ENCODE data around the gene UBE2Z. TPM values are rescaled to one million over a fixed set of nuclear protein-coding genes. Genes with fewer than 3 reads are reported as not detected.

Gene UBE2Z
- 117 to 129 TPM (median 124 TPM) in 5 replicates for total RNA-seq (2022; extraction: Qiagen RNA extraction; ENCODE audit: low read depth)

GRCh38 chr17:48908047-48908843, at the start of gene UBE2Z:
TSS of gene UBE2Z (plus strand) at chr17:48908407. CDS start at chr17:48908504, 97 bp downstream.

GRCh38 chr17:48944515-48945260, 36.5 kb downstream of the UBE2Z start, which contains the start of gene SNF8:
TSS of gene SNF8 (minus strand) at chr17:48944842. CDS start at chr17:48944734, 108 bp downstream.

Other genes with a start within 250 kb of the UBE2Z start
- not detected in 5 replicates for gene PRAC1, start 185.9 kb upstream of the UBE2Z start, total RNA-seq (2022; extraction: Qiagen RNA extraction; ENCODE audit: low read depth)
- gene PRAC2, start 185.2 kb upstream of the UBE2Z start, total RNA-seq (2022; extraction: Qiagen RNA extraction; ENCODE audit: low read depth), result not detected in 5 replicates
- 1.6 to 2.4 TPM (median 2.2 TPM) in 5 replicates for gene HOXB13, start 179.7 kb upstream of the UBE2Z start, total RNA-seq (2022; extraction: Qiagen RNA extraction; ENCODE audit: low read depth)
- 0.48 to 0.97 TPM (median 0.71 TPM) in 5 replicates for gene TTLL6, start 91.2 kb upstream of the UBE2Z start, total RNA-seq (2022; extraction: Qiagen RNA extraction; ENCODE audit: low read depth)
- gene CALCOCO2, start 77.4 kb upstream of the UBE2Z start, total RNA-seq (2022; extraction: Qiagen RNA extraction; ENCODE audit: low read depth), result 65.4 to 93.9 TPM (median 72.0 TPM) in 5 replicates
- gene ATP5MC1, start 15.6 kb upstream of the UBE2Z start, total RNA-seq (2022; extraction: Qiagen RNA extraction; ENCODE audit: low read depth), result 489 to 693 TPM (median 562 TPM) in 5 replicates
- 274 to 350 TPM (median 305 TPM) in 5 replicates for gene SNF8, start 36.4 kb downstream of the UBE2Z start, total RNA-seq (2022; extraction: Qiagen RNA extraction; ENCODE audit: low read depth)
- gene GIP, start 60.2 kb downstream of the UBE2Z start, total RNA-seq (2022; extraction: Qiagen RNA extraction; ENCODE audit: low read depth), result 3.7 to 4.9 TPM (median 4.4 TPM) in 5 replicates
- 52.3 to 95.3 TPM (median 84.2 TPM) in 5 replicates for gene IGF2BP1, start 89.0 kb downstream of the UBE2Z start, total RNA-seq (2022; extraction: Qiagen RNA extraction; ENCODE audit: low read depth)
- 0.36 to 0.59 TPM (median 0.43 TPM) in 5 replicates for gene B4GALNT2, start 224.4 kb downstream of the UBE2Z start, total RNA-seq (2022; extraction: Qiagen RNA extraction; ENCODE audit: low read depth)

Measured in A549 treated with RU486 at 1 μM for 4 hours (cell line).